GM12872 (cell line): ENCODE measurements around the gene PRKRIP1.

Experiments used
- TF ChIP-seq, protein P1 (sequence below): IDR thresholded peaks from 3 replicates; pipeline ENCODE4 v1.5.1; 2011; ENCODE audit warnings: low read depth, mild to moderate bottlenecking, low read length, moderate library complexity; ENCODE audit not compliant: insufficient read depth

Gene PRKRIP1

DNA sequence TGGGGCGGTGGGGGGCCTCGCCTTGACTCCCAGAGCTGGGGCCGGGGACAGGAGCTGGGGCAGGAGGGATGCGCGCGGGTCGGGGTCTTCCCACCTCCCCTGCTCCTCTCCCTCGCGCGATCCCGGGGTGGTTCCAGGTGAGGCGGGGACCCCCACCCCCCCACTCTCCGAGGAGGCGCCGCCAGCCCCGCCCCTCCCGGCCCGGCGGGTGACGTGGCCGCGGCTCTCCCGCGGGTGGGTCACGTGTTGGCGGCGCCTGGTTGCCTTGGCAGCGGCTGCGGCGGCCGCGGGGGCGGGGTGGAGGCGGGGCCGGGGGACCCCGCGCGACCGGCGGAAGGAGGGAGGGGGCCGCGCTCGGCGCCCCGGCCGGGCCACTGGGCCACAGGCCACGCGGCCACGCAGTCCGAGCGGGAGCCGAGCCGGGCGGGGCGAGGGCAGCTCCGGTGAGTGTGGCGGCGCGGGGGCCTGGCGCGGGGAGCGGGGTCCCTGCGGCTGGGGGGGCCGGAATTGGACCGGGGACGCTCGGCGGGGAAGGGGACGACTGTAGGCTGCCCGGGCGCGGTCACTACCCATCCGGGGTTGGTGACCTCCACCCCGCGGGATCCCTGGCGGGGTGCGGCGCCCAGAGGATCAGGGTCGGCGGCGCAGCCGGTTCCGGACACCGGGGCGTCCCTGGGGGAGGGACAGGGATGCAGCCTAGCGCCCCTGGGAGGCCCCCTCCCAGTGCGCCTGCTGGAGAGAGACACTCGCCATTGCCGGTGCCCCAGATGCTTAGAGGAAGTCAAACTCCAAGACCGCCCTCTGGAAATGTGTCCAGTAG, 37.3 kb downstream of the PRKRIP1 start, which contains the start of gene ORAI2:
Gene ORAI2, plus strand, starts transcription at position 357 of the 820 bp plus-strand sequence. CDS start 5,382 bp downstream, outside the sequence.
- TF ChIP-seq, protein P1, sequence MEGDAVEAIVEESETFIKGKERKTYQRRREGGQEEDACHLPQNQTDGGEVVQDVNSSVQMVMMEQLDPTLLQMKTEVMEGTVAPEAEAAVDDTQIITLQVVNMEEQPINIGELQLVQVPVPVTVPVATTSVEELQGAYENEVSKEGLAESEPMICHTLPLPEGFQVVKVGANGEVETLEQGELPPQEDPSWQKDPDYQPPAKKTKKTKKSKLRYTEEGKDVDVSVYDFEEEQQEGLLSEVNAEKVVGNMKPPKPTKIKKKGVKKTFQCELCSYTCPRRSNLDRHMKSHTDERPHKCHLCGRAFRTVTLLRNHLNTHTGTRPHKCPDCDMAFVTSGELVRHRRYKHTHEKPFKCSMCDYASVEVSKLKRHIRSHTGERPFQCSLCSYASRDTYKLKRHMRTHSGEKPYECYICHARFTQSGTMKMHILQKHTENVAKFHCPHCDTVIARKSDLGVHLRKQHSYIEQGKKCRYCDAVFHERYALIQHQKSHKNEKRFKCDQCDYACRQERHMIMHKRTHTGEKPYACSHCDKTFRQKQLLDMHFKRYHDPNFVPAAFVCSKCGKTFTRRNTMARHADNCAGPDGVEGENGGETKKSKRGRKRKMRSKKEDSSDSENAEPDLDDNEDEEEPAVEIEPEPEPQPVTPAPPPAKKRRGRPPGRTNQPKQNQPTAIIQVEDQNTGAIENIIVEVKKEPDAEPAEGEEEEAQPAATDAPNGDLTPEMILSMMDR, result no peak

DNA sequence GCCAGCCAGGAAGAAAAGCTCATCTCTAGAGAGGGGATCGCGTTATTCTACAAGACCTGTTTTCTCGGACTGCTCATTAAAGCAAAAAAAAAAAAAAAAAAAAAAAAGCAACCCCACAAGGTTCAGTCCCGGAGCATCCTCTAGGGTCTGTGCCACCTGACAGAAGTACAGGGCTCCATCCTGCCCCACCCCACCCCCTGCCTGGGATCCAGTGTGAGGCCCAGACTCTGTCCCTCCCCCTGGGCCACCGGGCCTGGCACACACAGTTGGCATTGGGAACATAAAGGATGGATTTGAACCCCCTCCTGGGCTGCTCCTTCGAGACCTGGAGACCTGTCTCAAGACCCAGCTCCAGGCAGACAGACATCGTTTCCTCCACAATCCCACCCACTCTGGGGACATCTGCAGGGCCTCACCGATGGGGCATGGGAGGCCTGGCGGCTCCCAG, 37.9 kb downstream of the PRKRIP1 start:
- TF ChIP-seq, protein P1, result no peak

DNA sequence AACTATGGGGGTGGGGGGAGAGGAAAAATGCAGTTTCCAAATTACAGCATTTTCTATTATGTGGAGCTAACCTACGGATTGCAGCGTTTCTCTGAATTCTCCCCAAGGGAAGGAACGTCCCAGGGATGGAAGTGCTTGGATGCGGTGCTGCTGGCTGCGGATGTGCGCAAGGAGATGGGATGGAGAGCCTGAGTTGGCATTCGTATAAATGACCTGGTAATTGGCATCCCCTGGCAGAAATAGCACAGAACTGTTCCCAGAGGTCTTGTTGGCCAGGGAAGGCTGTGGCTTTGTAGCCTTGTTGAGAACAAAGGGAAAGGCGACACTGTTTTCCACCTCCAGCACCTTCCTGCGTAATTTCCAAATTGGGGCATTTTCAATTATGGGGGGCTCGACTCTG, 40.0 kb downstream of the PRKRIP1 start:
- TF ChIP-seq, protein P1, result no peak

DNA sequence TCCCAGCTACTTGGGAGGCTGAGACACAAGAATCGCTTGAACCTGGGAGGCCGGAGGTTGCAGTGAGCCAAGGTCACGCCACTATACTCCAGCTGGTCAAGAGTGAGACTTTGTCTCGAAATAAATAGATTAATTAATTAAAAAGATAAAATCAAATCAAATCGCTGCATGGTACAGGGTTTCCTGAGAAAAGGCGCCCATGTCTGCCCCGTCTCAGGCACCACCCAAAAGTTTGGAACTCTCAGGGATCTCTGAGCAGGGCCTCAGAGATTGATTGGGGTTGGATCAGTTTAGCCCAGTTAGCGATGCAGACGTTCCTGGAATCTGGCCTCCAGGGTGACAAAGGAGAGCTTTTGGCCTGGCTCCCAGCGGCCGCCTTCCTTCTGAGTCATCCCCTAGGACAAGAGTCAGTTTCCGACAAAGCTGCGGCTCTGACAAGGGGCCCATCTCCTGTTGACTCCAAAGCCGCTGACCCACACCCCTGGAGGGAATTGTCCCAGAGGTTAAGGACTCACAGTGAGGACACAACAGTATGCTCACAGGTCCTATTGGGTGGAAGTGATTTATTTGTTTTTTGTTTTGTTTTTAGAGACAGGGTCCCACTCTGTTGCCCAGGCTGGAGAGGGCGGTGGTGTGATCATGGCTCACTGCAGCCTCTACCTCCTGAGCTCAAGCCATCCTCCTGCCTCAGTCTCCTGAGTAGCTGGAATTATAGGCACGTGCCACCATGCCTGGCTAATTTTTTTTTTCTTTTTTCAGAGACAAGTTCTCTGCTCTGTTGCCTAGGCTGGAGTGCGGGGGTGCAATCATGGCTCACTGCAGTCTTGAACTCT, 44.0 kb downstream of the PRKRIP1 start:
- TF ChIP-seq, protein P1, result no peak

DNA sequence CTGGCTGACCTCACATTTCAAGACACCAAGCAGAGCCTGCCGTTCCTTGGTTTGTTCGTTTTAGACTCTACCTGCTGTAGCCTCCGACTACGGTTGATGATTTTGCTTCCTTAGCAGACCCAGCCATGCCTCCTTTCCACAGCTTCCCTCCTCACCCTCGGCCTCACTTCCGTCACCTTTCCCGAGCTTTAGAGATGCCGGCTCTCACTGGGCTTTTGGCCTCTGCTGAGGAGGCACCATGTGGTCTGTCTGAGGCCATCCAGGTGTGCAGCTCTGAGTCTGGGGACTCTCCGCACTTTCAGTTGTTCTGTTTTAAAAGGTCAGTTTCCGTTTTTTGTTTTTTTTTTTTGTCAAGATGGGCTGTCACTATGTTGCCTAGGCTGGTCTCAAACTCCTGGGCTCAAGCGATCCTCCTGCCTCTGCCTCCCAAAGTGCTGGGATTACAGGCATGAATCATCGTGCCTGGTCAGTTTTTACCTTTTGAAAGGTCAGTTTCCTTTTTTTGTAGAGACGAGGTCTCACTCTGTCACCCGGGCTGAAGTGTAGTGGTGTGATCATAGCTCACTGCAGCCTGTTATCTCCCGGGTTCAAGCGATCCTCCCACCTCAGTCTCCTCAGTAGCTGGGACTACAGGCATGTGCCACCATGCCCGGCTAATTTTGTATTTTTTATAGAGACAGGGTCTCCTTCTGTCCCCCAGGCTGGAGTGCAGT, 49.0 kb downstream of the PRKRIP1 start:
- TF ChIP-seq, protein P1, result no peak

DNA sequence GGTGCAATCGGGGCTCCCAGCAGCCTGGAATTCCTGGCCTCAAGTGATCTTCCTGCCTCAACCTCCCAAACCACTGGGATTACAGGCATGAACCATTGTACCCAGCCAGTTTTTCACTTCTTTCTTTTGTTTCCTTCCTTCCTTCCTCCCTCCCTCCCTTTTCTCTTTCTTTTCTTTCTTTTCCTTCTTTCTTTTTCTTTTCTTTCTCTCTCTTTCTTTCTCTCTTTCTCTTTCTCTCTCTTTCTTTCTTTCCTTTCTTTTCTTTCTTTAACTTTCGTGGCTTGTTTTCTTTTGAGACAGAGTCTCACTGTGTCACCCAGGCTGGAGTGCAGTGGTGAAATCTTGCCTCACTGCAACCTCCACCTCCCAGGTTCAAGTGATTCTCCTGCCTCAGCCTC, 49.5 kb downstream of the PRKRIP1 start:
- TF ChIP-seq, protein P1, result no peak
